Measurements from ENCODE around the gene CCDC6. TPM values are rescaled to one million over a fixed set of nuclear protein-coding genes. Genes with fewer than 3 reads are reported as not detected.
A peak's percentile ranks its signal among the peaks of the same experiment; 100 is the strongest.

CCDC6 gene
- total and polyA plus RNA-seq, 9 of the 15 experiments (the other 6 are each of a cell fraction or from before 2014, with no cell fraction given), result 10.4 to 41.0 (median 20.9) TPM

GRCh38 chr10:59872892-59873463 lies 33.4 kb downstream of the CCDC6 start (continued):
- peak; percentile 36; the same call in 1 of the 2 replicates for TF ChIP-seq ZNF316 (IDR thresholded peaks at IDR 0.05)
- TF ChIP-seq U2AF1 (optimal IDR thresholded peaks at IDR 0.05; ENCODE audit: low read depth, low read length), result no peak
- no peak for TF ChIP-seq ZSCAN29 (IDR thresholded peaks at IDR 0.05)
- no peak for TF ChIP-seq NCOA1 (IDR thresholded peaks at IDR 0.05; ENCODE audit: low read depth)
- TF ChIP-seq SRF (CRISPR knock-in tag; IDR thresholded peaks at IDR 0.05), result peak; percentile 58 to 97; a peak in 3 of 4 replicates
- TF ChIP-seq HIVEP1 (CRISPR knock-in tag; IDR thresholded peaks at IDR 0.05), result no peak
- TF ChIP-seq BACH1 (tag; IDR thresholded peaks at IDR 0.05), result peak; percentile 69; the same call in 1 of the 2 replicates
- TF ChIP-seq POLR2H (tag; IDR thresholded peaks at IDR 0.05; ENCODE audit: low read depth), result 0 out of 2 replicates have a peak, but pooled peaks have one; percentile 17
- TF ChIP-seq STAT5B (CRISPR knock-in tag; IDR thresholded peaks at IDR 0.05), result no peak
- no peak for TF ChIP-seq EZH2 (IDR thresholded peaks at IDR 0.05; ENCODE audit: borderline replicate concordance, low read depth, low read length)
- TF ChIP-seq MTF1 (CRISPR knock-in tag; IDR thresholded peaks at IDR 0.05; ENCODE audit: borderline replicate concordance), result no peak
- 0 out of 2 replicates have a peak, but pooled peaks have one; percentile 28 for TF ChIP-seq KLF13 (tag; IDR thresholded peaks at IDR 0.05; ENCODE audit: borderline replicate concordance, low read depth)
- TF ChIP-seq ZNF639 (CRISPR knock-in tag; conservative IDR thresholded peaks at IDR 0.05 in 1 of 2, IDR thresholded peaks at IDR 0.05 in 1 of 2), result peak in 1 of 2 experiments; percentile 66; a peak in 1 of 4 replicates
- TF ChIP-seq FOXK2 (conservative IDR thresholded peaks at IDR 0.05 in 1 of 2, IDR thresholded peaks at IDR 0.05 in 1 of 2; ENCODE audit: low read depth in 2 of 2), result 0 out of 4 replicates have a peak, but pooled peaks of 1 of the 2 experiments have one; percentile 13
- no peak for TF ChIP-seq MEIS2 (IDR thresholded peaks at IDR 0.05; ENCODE audit: partially characterized antibody)
- no peak for TF ChIP-seq RBM34 (IDR thresholded peaks at IDR 0.05; ENCODE audit: borderline replicate concordance, insufficient read depth, low read length)
- TF ChIP-seq ZNF175 (CRISPR knock-in tag; IDR thresholded peaks at IDR 0.05; ENCODE audit: low read depth), result peak; percentile 84
- peak; percentile 26 for TF ChIP-seq VEZF1 (CRISPR knock-in tag; IDR thresholded peaks at IDR 0.05)
- TF ChIP-seq CTCFL (IDR thresholded peaks at IDR 0.05; ENCODE audit: borderline replicate concordance, insufficient read depth, low read depth, low read length, poor library complexity, severe bottlenecking), result no peak
